ENCODE data around the gene VWCE.
A peak's percentile ranks its signal among the peaks of the same experiment; 100 is the strongest.

The VWCE gene

GRCh38 chr11:61294717-61295595 lies at the start of gene VWCE:
TSS of gene VWCE (minus strand) at chr11:61295316. CDS start at chr11:61295037, 279 bp downstream.
- DNase-seq = peak; percentile 60 to 69

DNA sequence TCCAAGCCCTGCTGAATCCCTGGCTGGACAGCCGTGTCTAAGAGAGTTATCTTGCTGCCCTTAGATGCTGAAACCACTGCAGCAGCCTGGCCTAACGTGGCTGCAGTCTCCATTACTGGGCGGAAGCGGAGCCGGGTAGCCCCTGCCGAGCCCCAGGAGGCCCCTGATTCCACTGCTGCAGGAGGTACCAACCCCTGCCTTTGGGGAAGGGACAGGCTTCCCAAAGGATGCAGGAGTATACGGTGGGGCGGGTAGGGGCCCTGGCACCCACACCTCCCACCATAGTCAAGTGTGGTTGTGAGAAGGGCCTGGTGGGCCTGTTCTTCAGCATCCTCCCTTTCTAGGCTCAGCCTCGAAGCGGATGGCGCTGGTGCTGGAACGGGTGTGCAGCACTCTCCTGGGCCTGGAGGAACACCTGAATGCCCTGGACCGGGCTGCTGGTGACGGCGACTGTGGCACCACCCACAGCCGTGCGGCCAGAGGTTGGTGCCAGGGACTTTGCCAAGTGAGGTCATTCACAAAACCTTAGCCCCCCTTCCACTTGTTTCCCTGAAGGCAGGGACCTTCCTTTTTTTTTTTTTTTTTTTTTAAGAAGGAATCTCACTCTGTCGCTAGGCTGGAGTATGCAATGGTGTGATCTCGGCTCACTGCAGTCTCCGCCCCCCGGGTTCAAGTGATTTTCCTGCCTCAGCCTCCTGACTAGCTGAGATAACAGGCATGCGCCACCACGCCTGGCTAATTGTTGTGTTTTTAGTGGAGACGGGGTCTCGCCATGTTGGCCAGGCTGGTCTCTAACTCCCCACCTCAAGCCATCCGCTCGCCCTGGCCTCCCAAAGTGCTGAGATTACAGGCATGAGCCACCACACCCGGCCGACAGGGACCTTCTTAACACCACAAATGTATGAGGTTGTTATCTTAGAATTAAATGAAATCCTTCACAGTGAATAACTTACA lies 49.0 kb upstream of the VWCE start:
- DNase-seq = no peak

- DNase-seq = no peak
Measured at GRCh38 chr11:61342207-61342803, 47.2 kb upstream of the VWCE start.

GRCh38 chr11:61341706-61342105 lies 46.6 kb upstream of the VWCE start:
- no peak for DNase-seq

GRCh38 chr11:61340979-61341378 lies 45.9 kb upstream of the VWCE start:
- DNase-seq = no peak

- no peak for DNase-seq
Measured at GRCh38 chr11:61339490-61339878, 44.4 kb upstream of the VWCE start.

DNA sequence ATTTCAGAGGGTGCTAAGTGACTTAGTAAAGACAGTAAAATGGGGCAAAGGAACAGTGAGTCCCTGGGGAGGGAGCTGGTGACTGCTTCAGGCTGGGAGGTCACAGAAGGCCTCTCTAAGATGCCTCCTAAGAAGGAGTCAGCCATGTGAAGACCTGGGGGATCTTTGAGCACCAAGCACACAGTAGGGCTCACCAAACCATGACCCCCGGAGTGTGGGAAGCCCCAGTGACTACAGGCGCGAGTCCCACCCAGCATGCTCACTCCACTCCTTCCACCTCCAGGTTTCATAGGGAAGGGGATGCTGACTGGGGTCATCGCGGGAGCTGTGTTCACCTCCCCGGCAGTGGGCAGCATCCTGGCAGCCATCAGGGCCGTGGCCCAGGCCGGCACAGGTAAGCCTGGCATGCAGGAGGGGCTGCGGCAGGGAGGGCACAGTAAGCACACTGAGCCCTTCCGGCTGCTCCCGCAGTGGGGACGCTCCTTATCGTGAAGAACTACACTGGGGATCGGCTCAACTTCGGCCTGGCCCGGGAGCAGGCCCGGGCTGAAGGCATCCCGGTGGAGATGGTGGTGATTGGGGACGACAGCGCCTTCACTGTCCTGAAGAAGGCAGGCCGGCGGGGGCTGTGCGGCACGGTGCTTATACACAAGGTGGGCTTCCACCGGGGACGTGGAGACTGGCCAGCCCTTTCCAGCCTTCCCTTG lies 43.8 kb upstream of the VWCE start:
- no peak for DNase-seq

DNA sequence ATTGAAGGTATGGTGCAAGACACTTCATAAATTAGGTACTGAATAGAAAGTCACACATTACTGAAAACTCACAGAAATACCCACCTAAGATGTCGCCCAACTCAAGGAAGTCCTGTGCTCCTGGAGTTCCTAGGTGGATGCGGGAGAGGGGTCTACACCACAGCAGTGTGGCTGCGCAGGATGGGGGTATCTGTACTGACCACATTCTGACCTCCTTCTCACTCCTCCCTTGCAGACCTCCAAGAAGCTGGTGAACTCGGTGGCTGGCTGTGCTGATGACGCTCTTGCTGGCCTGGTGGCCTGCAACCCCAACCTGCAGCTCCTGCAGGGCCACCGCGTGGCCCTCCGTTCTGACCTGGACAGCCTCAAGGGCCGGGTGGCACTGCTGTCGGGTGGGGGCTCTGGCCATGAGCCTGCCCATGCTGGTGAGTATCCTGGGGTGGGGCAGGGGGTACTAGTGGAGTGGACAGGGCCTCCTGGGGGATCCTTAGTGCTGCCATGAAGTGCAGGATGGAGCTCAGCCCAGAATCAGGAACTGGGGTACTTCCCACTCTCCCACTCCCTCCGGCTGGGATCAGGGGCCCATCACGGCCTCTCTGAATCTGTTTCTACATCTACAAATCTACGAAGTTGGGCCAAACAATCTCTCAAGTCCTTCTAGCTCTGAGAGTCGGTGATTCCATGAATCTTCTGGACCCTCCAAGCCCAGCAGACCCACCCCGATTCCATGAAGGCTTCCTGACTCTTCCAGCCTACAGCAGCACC lies 42.8 kb upstream of the VWCE start:
- DNase-seq = no peak

GRCh38 chr11:61336171-61336935 lies 41.2 kb upstream of the VWCE start:
- peak; percentile 72 to 80 for DNase-seq

- DNase-seq = no peak
Measured at GRCh38 chr11:61335355-61335710, 40.2 kb upstream of the VWCE start.

DNA sequence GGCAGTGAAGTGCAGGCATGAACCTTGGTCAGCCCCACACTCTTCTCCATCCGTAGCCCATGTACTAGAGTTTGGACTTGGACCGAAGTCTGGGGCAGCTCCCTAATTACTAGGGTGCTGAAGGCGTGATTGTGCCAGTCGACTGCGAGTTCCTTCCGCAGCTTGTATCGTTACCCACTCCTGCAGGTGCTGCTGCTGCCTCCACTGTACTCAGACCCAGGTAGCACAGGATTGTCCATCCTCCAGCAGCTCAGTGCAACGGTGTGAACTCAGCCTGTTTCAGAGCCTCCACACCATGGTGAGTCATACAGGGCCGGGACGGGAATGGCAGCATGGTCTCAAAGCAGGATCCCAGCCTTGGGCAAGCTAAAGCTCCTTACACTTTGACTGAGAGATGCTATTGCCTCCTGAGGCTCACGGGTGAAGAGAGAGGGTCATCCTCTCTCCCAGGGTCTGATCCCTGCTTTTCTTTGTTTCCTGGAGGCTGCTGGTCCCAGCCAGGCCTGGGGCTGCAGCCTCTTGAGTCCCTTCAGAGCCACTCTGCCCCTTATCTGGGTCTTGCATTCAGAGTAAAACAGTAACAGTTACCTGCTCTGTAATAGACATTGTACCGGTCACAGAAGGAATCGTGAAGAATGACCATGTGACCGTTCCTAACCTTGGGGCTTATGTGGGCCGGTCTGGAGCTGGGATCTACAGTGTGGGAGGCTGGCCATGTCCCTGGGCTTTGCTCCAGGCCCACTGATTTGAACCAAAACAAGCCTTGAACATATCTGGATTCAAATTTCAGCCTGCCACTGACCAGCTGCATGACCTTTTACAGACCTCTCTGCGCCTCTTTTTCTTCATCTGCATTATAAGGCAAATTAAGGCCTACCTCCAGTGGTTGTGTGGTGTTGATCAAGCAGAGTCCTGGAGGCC lies 39.6 kb upstream of the VWCE start:
- DNase-seq = no peak

GRCh38 chr11:61333550-61334433 lies 38.7 kb upstream of the VWCE start:
- DNase-seq = peak in 1 of 2 donors; percentile 21

DNA sequence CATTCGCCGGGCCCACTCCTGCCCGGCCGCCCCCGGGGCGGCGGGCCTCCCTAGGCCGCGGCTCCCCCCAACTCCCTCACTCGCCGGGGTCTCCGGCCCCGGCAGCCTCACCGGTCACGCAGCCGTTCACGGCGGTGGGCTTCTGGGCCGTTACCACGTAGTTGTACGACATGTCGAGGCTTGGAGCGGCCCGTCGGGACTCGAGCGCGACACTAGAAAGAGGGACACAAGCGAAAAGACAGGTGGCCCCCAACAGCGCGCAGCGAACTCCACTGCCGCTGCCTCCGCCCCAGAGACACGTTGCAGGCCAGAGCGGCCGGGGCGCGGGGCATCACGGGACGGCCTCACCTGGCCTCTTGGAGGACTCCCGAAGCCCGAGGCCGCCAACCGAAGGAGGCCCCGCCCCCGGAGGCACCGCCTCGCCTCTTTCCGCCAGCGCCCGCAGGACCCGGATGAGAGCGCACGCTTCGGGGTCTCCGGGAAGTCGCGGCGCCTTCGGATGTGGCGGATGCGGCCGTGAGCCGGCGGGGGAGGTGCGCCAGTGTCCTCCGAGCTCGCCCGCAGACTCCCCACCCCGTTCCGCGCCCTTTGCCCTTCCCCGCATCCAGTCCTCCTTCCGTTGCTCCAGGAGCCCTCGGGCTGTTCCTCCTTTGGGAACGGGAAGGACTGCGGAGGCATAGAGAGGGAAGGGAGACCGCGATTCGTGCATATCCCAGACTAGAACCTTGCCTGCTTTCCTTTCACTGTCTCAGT lies 37.9 kb upstream of the VWCE start, which contains the start of the genes DDB1 and TKFC:
Gene DDB1, minus strand, starts transcription at position 309 of the 753 bp plus-strand sequence. Its CDS starts 137 bp downstream, at position 172.
Gene TKFC, plus strand, starts transcription at position 432 of the 753 bp plus-strand sequence. CDS start 1,501 bp downstream, outside the sequence.
- DNase-seq = peak; percentile 94 to 96

GRCh38 chr11:61332281-61332796 lies 37.2 kb upstream of the VWCE start:
- no peak for DNase-seq

DNA sequence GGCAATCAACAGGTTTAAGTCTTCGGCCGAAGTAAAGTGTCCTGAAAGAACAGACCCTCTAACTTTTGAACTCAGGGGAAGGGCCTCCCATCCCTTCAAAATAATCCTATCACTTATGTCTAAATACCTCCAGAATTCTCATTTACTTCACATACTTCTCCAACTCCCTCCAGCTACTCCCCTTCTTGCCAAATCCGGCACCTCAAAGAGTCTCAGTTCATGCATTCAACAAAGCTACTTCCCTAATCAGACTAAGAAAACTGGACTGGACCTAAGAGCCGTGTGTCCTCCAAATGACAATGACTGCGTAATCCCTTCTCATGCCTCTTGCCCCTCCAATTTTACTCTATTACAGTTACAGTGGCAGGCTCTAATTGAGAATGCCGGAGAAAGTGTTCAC lies 36.5 kb upstream of the VWCE start:
- DNase-seq = no peak

DNA sequence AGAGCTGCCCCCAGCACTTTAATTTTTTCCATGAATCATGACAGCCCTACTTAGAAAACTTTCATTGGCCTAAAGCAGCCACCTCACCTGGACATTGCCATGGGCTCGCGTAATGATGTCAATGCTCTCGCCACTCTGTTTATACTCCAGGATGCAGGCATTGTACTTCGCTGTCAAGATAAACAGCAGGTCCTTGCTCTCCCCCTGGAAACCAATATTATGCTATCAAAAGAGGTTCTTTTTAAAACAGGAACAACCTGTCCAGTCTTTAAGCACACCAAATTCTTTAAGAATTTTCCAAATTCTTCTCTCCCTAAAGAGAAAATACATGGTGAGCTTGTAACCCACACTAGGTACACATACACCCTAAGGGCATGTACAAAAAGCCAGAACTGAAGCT lies 34.8 kb upstream of the VWCE start:
- DNase-seq = no peak

- no peak for DNase-seq
Measured at GRCh38 chr11:61328351-61328750, 33.2 kb upstream of the VWCE start.

GRCh38 chr11:61327669-61328071 lies 32.6 kb upstream of the VWCE start:
- no peak for DNase-seq

Data from stimulated activated CD4-positive, alpha-beta T cell treated with anti-CD3 and anti-CD28 coated beads, Interleukin-2, amount 100 ng/mL, for 48 hours (primary cell).